GM19099 (cell line): ENCODE measurements around the gene LLCFC1.

Experiments
- POLR2A ChIP-seq: IDR thresholded peaks from 3 replicates; pipeline ENCODE4 v1.6.1; 2011; ENCODE audit warnings: low read depth; ENCODE audit not compliant: insufficient read length; ENCODE audit errors: extremely low read depth

Gene LLCFC1

GRCh38 chr7:142983825-142984224, 44.5 kb downstream of the LLCFC1 start:
- TF ChIP-seq POLR2A = no peak

- TF ChIP-seq POLR2A = no peak
These were observed 45.0 kb downstream of the LLCFC1 start for GRCh38 chr7:142984297-142984696.
